ENCODE data around the gene SPATA46. TPM values are rescaled to one million over a fixed set of nuclear protein-coding genes. Genes with fewer than 3 reads are reported as not detected.

SPATA46 gene
- total and polyA plus RNA-seq, 4 donors = not detected

DNA sequence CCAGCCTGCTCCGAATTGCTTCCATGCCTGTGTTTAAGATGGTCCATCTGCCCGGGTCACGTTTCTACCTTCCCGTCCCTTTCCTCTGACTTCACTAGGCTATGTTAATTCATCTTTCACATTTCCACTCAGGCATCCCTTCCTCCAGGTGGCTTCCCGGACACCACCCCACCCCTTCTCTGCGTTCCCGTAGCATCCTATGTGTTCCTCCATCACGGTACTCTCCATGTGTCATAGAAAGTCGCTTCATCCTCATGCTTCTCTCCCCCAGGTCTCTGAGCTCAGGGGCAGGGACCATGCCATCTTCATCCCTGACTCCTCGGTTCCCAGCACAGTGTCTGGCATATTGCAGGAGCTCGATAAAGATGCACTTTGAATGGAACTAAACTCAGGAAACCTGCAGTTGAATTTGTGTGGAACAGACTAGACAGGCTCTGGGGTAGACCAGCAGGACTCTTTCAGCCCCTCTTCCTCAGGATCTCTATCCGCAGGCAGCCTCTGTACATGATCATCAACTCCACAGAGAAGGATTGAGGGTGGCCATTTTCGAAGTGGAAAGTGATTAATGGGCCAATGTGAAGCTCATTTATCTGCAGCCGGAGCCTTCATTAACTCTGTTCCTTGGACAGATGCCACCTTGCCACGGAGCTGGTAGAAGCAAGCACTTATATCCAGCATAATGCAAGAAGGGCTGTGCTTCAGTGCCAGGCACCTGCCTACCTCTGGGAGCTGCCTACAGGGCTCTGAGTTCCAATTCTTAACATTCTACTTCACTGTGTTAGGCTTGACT is 13.9 kb upstream of the SPATA46 start:
- no peak for ATAC-seq (ENCODE audit: insufficient read depth, low FRiP score)
- 82% methylated on average over 15 of the region's 15 CpGs for WGBS, 2 donors
- no peak for DNase-seq
- H3K36me3 ChIP-seq (ENCODE audit: control insufficient read depth in 4 of 4, insufficient read depth in 4 of 4, low read length in 4 of 4) = no peaks in the 10 kb centered on the region
- H3K27ac ChIP-seq (ENCODE audit: low read depth in 1 of 2, low read length in 1 of 2) = no peak overlapping the region
- H3K4me1 ChIP-seq (ENCODE audit: control insufficient read depth in 5 of 5, insufficient read depth in 5 of 5, low read length in 5 of 5) = peaks cover 0 to 3% (median 0%) of the 10 kb centered on the region in 5 donors
- H3K27me3 ChIP-seq (ENCODE audit: control insufficient read depth in 3 of 3, insufficient read depth in 3 of 3, low read length in 2 of 3) = no peaks in the 10 kb centered on the region
- no peak overlapping the region for H3K4me3 ChIP-seq
- H3K9me3 ChIP-seq (ENCODE audit: control insufficient read depth in 4 of 4, insufficient read depth in 3 of 4, low read length in 3 of 4) = no peaks in the 10 kb centered on the region
- H3K9ac ChIP-seq (ENCODE audit: insufficient read depth in 1 of 2, low read length in 2 of 2) = no peak overlapping the region
- TF ChIP-seq, protein P1, sequence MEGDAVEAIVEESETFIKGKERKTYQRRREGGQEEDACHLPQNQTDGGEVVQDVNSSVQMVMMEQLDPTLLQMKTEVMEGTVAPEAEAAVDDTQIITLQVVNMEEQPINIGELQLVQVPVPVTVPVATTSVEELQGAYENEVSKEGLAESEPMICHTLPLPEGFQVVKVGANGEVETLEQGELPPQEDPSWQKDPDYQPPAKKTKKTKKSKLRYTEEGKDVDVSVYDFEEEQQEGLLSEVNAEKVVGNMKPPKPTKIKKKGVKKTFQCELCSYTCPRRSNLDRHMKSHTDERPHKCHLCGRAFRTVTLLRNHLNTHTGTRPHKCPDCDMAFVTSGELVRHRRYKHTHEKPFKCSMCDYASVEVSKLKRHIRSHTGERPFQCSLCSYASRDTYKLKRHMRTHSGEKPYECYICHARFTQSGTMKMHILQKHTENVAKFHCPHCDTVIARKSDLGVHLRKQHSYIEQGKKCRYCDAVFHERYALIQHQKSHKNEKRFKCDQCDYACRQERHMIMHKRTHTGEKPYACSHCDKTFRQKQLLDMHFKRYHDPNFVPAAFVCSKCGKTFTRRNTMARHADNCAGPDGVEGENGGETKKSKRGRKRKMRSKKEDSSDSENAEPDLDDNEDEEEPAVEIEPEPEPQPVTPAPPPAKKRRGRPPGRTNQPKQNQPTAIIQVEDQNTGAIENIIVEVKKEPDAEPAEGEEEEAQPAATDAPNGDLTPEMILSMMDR (IDR thresholded peaks at IDR 0.05; ENCODE audit: control extremely low read depth, extremely low read depth) = no peak

DNA sequence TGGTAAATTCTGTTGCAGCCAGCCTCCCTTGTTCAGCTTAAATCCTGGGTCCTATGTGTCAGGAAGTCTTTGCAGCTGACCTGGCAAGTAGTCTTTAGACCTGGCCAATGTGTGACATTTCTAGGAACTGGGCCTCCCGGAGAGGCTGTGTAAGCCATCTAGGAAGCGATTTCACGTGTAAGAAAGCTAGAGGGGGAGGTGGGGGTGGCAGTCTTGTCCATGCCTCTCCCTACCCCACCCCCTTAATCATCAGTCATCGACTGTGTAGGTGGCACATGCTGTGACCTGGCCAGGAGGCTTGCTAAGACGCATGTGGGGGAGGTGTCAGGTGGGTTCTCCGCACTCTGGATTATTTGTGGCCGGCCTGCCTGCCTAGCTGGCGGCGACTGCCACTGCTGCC is 13.3 kb upstream of the SPATA46 start:
- WGBS, 2 donors = 76 to 79% methylated on average over 9 of the region's 9 CpGs

DNA sequence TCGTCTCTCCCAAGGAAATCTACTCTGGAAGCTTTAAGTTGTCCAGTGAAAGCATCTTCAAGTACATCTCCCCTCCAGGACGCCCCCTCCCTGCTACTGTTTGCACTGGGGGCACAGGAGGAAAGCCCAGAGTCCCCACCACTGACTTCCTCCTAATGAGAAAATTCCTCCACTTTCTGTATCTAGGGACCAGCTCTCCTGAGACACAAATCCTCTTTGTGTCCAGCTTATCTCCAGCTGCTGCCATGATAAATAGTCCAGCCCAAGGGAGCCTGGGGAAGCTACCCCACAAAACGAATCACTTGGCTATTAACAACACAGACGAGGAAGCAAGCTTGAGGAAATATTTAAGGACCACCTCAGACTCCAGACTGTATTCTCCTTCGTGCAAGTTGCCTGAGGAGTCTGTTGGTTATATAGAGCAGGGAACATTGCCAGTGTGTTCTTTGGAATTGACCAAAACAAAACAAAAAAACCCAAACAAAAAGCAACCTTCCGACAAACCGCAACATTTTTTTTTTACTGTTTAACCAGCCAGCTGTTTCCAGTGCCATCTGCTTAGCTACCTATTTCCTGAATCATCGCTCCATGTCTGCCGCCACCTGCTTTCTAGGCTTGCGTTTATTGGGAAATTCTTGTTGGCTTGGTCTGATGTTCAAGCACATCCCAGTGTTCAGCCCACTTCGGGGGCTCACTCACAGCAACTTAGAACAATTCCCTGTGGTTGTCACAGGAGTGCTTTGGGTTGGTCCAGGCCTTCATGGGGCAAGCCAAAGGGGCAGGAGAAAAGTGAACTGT is 12.6 kb upstream of the SPATA46 start:
- DNase-seq = peak in 1 of 3 donors; percentile 8
- H3K9me3 ChIP-seq (ENCODE audit: control insufficient read depth in 4 of 4, insufficient read depth in 3 of 4, low read length in 3 of 4) = no peaks in the 10 kb centered on the region
- H3K27ac ChIP-seq (ENCODE audit: low read depth in 1 of 2, low read length in 1 of 2) = no peak overlapping the region

More for the DNA sequence above, 13.3 kb upstream of the SPATA46 start:
- no peak overlapping the region for H3K4me3 ChIP-seq
- peaks cover 0 to 3% (median 0%) of the 10 kb centered on the region in 5 donors for H3K4me1 ChIP-seq (ENCODE audit: control insufficient read depth in 5 of 5, insufficient read depth in 5 of 5, low read length in 5 of 5)
- no peaks in the 10 kb centered on the region for H3K36me3 ChIP-seq (ENCODE audit: control insufficient read depth in 4 of 4, insufficient read depth in 4 of 4, low read length in 4 of 4)
- no peaks in the 10 kb centered on the region for H3K9me3 ChIP-seq (ENCODE audit: control insufficient read depth in 4 of 4, insufficient read depth in 3 of 4, low read length in 3 of 4)
- no peak overlapping the region for H3K27ac ChIP-seq (ENCODE audit: low read depth in 1 of 2, low read length in 1 of 2)
- TF ChIP-seq, protein P1 (IDR thresholded peaks at IDR 0.05; ENCODE audit: control extremely low read depth, extremely low read depth) = no peak
- peak in 1 of 3 donors; percentile 11 for DNase-seq
- no peak for ATAC-seq (ENCODE audit: insufficient read depth, low FRiP score)
- H3K27me3 ChIP-seq (ENCODE audit: control insufficient read depth in 3 of 3, insufficient read depth in 3 of 3, low read length in 2 of 3) = no peaks in the 10 kb centered on the region
- H3K9ac ChIP-seq (ENCODE audit: insufficient read depth in 1 of 2, low read length in 2 of 2) = no peak overlapping the region

More for the DNA sequence above, 12.6 kb upstream of the SPATA46 start:
- WGBS, 2 donors = 39 to 60% methylated on average over 11 of the region's 11 CpGs
- Histone ChIP-seq H3K4me3 (no peak overlapping the region), H3K36me3 (ENCODE audit: control insufficient read depth in 4 of 4, insufficient read depth in 4 of 4, low read length in 4 of 4) (no peaks in the 10 kb centered on the region), H3K4me1 (ENCODE audit: control insufficient read depth in 5 of 5, insufficient read depth in 5 of 5, low read length in 5 of 5) (peaks cover 0 to 3% (median 0%) of the 10 kb centered on the region in 5 donors), H3K27me3 (ENCODE audit: control insufficient read depth in 3 of 3, insufficient read depth in 3 of 3, low read length in 2 of 3) (no peaks in the 10 kb centered on the region), H3K9ac (ENCODE audit: insufficient read depth in 1 of 2, low read length in 2 of 2) (no peak overlapping the region)
- TF ChIP-seq, protein P1 (IDR thresholded peaks at IDR 0.05; ENCODE audit: control extremely low read depth, extremely low read depth) = no peak
- ATAC-seq (ENCODE audit: insufficient read depth, low FRiP score) = no peak

Measured in lung (tissue), 12 donors.